DMS79 treated with DMSO at 0.1 percent for 48 hours (cell line): ENCODE data around the gene PHACTR3.

Experiments used
- DNase-seq: peaks from one replicate; lab custom pipeline; 2025; lab: John Stamatoyannopoulos, UW

Gene PHACTR3

DNA sequence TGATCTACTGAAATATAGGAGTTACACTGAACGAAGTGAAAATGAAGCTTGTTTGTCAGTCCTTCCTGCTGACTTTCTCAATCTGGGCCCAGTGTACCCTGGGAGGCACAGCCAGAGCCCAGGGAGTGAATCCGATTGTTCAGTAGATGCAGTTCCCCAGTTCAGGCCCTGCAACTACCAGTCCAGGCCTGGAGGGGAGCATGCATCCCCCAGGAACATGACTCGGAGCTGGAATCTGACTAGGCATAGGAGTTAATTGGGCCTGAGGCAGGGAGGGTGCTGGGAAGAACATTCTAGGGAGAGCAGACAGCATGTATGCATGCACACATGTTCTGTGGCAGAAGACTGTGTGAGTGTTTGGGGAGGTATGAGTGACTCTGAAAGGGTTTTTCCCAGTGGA is 42.1 kb downstream of the PHACTR3 start:
- no peak for DNase-seq

DNA sequence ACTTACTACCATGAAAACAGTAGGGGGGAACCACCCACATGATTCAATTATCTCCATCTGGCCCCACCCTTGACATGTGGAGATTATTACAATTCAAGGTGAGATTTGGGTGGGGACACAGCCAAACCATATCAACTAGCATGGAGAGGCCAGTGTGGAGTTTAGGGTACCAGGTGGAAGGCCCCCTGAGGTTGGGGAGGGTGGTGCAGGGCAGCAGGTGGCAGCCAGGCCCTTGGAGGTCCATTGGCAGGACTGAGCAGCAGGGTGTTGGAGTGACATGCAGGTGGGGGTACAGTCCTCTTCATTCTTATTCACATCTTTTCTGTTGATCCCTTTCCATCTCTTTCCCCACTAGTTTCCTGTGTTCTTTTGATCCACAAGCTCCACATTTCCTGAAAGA is 42.9 kb downstream of the PHACTR3 start:
- no peak for DNase-seq

DNA sequence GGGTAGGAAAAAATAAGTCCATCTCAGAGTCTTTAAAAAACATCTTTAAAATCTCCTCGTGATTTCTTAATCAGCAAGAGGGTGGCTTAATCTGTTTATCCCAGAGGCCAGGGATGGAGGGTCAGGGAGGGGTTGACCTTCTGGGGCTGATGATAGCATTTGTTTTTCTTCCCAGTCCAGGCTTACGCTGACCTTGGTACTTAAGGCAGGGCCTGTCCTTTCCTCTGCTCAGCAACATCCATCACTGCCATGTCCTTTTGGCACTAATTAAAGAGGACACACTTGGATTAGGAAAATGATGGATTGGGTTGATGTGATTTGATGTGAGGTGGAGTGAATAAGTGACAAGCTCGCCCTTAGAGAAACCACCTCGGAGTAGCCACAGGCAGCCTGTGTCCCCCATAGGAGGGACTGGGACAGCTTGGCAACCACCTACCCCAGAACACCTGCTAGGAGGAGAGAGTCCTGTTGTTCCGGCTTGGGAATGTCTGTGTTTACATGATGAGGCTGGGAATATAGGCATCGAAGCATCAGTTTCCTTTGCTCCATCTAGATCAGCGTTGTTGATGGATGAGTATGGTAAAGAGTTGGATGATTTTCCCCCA is 44.2 kb downstream of the PHACTR3 start:
- DNase-seq: no peak

DNA sequence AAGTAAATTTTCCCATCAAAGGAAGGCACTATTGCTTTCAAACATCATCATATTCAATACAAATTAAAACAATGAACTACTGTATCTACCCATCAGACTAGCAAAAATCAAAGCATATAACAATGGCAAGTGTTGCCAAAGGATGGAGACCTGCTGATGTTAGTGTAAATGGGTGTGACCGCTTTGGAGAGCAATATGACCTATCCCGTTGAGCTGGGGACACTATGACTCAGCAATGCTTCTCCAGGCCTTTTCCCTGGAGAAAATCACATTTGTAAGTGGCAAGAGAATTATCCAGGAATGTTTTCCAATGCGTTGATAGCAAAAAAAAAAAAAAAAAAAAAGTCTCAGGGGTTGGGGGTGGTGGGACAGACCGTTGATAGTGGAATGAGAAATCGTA is 46.1 kb downstream of the PHACTR3 start:
- DNase-seq: no peak

DNA sequence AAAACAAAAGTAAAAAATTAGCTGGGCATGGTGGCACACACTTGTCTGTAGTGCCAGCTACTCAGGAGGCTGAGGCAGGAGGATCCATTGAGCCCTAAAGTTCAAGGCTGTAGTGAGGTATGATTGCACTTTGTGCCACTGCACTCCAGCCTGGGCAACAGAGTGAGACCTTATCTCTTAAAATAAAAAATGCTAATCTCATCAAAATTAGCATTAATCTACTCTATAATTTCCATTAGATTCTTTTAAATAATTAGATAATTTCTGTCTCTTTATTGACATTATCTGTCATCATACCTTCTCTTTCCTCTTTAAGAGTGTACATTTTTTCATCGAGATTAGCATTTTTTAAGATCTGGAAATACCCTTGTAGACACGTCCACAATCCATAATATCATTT is 48.0 kb downstream of the PHACTR3 start:
- DNase-seq: no peak

DNA sequence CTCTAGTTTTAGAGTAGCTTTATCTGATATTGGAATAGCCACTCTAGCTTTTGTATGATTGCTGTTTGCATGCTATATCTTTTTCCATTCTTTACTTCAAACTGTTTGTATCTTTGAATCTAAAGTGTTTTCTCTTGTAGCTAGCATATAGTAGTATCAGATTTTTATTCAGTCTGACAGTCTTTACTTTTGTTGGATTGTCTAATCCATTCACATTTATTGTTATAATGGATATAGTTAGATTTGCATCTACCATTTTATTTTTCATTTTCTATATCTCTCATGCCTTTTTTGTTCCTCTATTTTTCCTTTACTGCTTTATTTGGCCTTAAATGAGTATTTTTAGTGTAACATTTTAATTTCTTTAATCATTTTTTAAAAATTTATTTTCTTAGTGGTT is 52.1 kb downstream of the PHACTR3 start:
- DNase-seq: no peak

DNA sequence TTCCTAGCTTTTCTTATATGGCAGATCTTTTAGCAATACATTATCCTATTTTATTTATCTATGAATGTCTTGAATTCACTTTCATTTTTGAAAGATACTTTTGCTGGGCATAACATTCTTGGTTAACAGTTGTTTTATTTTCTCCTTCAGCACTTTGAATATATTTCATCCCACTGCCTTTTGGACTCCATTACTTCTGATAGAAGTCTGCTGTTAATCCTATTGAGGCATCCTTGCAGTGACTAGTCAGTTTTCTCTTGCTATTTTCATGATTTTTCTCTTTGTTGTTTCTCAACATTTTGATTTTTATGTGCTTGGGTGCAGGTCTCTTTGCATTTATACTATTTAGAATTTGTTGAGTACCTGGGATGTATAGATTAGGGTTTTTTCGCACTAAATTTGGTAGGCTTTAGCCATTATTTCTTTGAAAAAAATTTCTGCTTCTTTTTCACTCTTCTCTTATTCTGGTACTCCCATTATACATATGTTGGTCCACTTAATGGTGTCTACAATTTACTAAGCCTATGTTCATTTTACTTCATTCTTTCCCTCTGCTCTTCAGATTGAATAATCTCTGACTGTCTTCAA is 53.2 kb downstream of the PHACTR3 start:
- DNase-seq: no peak

DNA sequence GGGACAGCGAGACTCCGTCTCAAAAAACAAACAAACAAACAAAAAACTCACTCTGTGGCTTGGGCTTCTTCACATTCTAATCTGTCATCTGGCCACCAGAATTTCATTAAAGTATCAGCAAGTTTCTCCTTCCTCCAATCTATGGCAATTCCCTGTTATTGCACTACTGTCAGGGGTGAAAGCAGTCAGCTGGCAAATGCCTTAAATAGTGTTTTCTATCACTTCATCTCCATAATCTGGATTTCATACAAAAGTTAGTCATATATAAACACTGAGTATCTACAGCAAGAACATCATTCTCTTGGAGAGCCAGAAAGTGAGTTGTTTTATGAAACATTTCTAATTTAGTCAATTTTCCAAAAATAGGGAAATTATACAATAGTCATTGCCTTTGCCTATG is 56.1 kb downstream of the PHACTR3 start:
- no peak for DNase-seq

DNA sequence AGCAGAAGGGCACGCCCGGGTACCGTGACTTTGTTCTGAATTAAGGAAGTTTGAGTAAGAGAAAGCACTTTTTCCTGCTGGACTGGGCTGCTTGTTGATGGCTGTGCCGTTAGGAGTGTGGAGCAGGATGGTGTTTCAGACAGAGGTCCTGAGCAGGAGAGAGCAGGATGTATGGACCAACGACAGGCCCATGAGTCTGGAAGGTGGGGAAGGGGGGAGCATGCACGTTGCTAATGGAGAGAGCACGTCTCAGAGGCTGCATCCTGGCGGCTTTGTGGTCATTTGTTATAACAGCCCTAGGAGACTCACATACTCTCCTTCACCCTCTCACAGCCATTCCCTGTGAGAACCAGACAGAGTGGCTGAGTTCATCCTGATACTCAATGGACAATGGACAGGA is 56.8 kb downstream of the PHACTR3 start:
- DNase-seq: no peak

DNA sequence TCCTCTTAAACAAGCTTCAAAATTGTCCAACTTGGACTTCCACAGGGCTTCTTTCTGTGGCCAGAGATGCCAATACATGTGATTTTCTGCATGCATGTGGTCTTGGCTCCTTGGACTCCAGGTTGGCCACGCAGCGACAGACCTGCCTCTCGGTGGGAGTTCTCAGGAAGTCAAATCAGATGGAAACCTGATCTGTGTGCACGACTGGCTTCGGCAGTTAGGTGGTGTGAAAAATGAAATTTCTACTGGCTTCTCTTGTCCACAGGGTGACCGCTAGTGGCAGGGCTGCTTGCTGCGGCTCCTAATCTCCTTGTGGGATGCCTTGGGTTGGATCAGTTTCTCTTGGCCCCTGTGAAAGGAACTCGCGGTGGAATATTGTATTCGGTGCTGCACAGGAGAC is 57.3 kb downstream of the PHACTR3 start:
- no peak for DNase-seq

DNA sequence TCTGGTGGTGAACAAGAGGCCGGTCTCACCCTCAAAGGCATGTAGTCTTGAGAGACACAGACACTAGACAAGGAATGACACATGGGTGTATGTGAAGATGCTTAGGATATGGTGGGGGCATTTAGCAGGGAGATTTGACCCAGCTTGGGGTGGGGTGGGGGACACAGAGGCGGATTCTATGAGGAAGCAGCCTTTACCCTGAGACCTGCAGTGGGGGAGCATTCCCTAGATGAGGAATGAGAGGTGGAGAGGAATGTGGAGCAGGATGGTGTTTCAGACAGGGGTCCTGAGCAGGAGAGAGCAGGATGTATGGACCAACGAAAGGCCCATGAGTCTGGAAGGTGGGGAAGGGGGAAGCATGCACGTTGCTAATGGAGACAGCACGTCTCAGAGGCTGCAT is 57.8 kb downstream of the PHACTR3 start:
- DNase-seq: no peak

DNA sequence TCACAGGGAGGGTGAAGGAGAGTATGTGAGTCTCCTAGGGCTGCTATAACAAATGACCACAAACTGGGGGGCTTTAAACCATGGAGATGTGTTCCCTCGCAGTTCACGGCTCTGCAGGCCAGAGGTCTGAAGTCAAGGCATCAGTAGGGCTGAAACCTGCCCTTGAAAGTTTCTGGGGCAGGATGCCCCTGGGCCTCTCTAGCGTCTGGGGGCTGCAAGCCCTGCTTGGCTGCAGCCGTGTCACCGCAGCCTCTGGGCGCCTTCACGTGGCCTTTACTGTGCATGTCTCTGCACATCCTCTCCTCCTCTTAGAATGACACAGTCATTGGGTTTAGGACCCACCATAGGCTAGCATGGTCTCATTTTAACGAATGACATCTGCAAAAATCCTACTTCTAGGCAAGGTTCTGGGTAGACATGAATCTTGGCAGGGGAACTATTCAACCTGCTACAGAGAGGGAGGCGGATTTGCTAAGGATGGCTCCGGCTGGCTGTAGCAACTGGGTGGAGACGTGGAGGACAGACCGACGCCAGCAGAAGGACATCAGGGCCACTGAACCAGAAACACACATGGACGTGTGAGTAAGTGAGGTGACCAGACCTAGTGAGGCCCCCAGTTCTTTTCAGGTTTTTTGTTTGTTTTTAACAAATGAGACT is 58.6 kb downstream of the PHACTR3 start:
- no peak for DNase-seq

DNA sequence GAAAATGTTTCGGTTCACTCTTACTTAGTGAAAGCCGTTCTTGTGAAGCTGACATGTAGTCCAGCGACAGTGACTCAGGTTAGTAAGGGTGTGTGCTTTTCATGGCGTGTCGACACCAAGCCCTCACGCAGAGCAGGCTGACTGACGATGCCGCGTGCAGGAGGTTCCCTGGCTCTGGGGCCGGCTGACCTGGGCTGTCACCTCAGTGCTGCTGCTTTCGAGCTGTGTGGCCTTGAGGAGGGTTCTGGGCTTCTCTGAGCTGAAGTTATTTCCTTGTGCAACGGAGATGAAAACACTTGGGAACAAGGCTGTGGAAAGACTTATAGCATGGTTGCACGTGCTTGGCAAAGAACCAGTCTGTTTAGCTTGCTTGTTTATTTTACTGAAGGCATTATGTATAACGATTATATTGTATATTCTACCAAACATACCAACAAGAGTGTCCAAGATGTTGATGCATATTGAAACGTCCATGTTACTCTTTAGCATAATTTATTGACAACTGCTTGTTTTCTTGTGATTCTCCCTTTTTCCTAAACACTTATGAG is 59.2 kb downstream of the PHACTR3 start:
- DNase-seq: no peak

DNA sequence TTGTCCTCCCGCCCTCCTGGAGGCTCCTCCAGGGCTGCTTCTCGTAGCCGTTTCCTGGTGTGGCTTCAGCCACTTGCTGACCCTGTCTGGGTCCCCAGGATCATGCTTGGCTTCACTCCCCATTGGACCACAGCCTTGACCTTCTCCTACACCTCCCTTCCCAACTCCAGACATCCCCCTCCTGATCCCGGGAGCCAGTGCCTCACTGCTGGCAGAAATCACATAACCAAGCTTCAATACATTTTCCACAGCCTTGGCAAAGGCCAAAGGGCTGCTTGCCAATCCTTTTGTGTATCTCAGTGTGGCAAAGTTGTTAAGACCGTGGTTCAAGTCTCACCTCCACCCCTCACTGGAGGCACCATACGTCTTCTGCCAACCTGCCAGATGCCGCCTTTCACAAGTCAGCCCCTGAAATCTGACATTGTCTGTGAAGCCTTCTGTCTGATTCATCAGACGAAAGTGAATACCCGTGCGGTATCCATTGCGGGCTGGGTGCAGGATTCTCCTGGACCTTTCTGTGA is 60.1 kb downstream of the PHACTR3 start:
- no peak for DNase-seq

DNA sequence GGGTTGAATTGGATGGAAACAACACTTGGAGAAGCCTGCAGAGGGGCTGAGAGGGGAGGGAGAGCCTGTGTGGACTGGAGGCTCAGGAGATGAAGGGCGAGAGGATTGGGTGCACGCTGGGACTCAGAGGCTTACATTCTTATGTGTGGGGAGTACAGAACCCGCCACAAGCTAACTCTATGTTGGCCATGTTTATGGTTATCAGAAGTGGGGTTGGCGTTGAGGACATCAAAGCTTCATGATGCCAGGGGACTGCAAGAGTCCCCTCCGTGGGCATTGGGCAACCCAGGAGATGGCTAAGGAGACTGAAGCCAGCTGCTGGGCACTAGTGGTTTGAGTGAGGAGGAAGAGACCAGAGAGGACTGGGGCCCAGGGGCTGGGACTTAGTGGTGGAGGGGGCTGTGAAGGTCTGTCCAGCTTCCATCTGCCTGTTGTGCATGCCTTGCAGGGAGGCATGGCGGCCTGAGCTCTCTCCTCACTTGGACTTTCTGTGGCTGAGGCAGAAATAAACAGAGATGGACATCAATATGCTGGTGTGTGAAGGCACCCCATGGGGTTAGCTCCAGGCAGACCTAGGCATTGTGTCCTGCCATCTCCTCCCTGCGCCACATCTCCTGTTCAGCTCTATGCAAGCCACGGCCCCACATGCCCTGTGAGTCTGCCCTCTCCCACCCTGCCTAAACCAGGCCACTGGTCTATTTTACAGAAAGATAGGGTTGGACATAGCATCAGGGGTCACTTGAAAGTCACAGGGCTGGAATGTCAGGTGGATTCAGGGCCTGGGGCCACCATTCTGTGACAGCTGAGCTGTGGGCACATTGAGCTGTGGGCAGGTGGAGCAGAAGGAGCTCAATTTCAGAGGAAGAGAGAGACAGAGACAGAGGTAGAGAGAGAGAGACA is 61.6 kb downstream of the PHACTR3 start:
- no peak for DNase-seq

DNA sequence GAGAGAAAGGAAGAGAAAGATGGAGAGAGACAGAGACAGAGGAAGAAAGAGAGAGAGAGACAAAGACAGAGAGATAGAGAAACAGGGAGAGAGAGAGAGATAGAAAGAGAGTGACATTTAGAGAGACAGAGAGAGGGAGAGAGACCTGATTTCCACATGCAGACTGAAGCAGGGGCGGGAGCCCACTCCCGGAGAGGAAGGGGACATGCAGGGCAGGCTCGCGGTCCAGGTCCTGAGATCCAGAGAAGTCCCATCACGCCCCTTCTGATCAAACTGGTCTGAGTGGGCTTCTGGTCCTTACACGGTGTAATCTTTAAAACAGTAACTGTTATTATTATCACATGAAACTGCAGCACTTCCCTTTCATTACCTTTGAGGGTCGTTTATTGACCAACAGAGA is 62.2 kb downstream of the PHACTR3 start:
- DNase-seq: no peak

DNA sequence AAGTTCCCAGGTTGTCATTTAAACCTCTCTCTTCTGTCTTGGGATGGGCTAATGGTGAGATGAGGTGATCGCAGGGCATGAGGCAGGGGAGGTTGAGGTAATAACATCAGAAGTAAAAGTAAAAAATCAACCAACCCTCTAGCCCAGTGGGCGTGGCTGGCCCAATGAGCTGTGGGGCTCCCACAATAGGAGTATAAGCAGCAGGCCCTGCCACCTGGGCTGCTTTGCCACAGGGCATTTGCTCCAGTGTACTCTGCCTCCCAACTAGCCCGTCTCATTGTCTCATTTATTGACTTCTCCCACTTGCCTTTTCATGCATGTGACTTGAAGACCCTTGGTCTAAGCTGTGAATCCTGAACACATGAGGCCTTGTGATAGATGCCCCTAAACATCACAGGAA is 62.8 kb downstream of the PHACTR3 start:
- no peak for DNase-seq

DNA sequence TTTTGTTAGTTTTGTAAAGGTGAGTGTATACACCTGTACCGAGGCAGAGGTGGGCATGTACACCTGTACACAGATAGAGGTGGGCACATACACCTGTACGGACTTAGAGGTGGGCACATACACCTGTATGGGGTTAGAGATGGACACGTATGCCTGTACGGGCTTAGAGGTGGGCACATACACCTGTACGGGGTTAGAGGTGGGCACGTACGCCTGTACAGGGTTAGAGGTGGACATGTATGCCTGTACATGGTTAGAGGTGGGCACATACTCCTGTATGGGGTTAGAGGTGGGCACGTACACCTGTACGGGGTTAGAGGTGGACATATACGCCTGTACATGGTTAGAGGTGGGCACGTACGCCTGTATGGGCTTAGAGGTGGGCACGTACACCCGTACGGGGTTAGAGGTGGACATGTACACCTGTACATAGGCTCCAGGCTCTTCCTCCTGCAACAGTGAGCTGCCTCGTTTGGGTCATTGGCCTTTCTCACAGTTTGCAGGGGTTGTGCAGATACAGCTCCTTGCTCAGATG is 63.7 kb downstream of the PHACTR3 start:
- no peak for DNase-seq

DNA sequence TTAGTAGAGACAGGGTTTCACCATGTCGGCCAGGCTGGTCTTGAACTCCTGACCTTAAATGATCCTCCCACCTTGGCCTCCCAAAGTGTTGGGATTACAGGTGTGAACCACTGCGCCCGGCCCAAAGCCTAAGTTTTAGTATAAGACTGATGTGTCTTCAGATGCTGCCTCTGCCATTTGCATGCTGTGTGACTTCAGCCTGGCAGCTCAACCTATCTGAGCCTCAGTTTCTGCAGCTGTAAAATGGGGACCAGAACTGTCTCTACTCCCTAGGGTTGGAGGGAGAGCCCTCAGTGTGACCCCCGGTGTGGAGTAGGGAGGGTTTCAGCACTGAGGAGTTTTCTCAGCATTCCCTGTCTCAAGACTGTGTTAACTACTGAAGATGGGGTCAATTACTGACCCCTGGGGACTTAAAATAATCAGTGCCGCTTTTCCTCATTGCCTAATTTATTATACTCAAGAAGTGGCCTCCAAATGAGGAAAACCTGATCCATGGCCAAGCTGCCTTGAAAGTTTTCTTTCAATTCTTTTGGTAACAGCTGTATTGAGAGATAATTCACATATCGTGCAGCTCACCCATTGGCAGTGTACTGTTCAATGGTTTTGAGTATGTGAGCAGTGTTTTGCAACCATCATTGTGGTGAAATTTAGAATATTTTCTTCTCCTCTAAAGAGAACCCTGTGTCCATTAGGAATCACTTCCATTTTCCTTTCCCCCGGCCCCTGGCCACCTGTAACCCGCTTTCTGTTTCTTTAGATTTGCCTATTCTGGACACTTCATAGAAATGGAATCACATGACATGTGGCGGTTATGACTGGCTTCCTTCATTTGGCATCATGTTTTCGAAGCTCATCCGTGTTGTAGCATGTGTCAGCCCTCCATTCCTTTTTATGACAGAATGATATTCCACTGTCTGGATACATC is 64.8 kb downstream of the PHACTR3 start:
- no peak for DNase-seq

DNA sequence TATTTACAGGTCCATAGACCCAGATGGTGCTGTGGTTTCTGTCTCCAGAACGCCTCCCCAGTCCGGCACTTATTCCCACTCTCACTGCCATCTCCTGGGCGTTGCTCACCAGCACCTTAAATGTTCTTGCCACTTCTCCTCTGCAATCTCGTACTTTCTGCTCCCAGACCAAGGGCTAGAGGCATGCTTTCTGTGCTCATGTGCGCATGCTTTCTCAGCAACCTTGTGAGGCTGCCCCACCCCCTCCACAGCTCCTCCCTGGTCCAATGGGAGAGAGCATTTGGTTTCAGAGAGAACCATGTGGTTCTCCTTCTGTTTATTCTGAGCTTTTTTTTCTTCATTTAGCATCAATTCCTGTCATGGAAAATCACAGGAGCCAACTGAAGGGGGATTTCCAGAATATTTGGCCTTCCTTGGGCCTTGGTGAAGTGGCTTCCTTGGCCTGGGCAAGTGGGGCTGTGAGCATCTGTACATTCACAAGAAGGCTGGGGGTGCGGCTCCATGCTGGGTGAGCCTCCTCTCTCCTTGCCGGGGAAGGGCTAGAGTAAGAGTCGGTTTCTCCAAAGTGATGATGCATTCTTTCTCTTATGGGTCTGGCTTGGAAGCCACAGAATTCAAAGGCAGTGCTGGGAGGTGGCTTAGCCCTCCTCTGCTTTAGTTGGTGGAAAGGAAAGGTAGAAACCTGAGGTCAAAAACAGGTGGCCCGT is 66.6 kb downstream of the PHACTR3 start:
- no peak for DNase-seq
